A549 (cell line): ENCODE data around the gene ZNF549. TPM values are rescaled to one million over a fixed set of nuclear protein-coding genes. Genes with fewer than 3 reads are reported as not detected.

Source experiments
- ATAC-seq, 2 experiments: fragments of 200-7000 bp in 1 of 2; fragments of >200 bp in 1 of 2; cut with Nextera tagmentation in 1 of 2; cut with Tn5 transposase in 1 of 2; 3 replicates each; pipeline versions ENCODE4 v1.8.0 to v1.9.1; 2018 to 2020; ENCODE audit warnings: mild to moderate bottlenecking in 1 of 2, moderate library complexity in 1 of 2
- CTCF ChIA-PET: fragments of 300-600 bp; sonication (Branson Sonifier 250); formaldehyde crosslinking; extraction: SDS; loops from one replicate; lab custom pipeline; 2021; ENCODE audit warnings: antibody characterized with exemption, inconsistent platforms; lab: Yijun Ruan, JAX
- POLR2A ChIA-PET: fragments of 350-600 bp; formaldehyde crosslinking; extraction: SDS; loops from one replicate; lab custom pipeline; 2021; ENCODE audit warnings: antibody characterized with exemption, inconsistent platforms; lab: Yijun Ruan, JAX
- DNase-seq, 2 experiments: peaks; one replicate each; pipeline versions ENCODE4 v3.0.0 to v3.0.0-alpha.2; 2011 to 2016; ENCODE audit warnings: low read depth in 1 of 2, low spot score in 1 of 2
- FAIRE-seq: peaks from 2 replicates; lab custom pipeline; 2011; peaks lifted over from hg19 to GRCh38; lab: Jason Lieb, UNC
- H3K27ac ChIP-seq, 2 experiments: fragments of >200 bp; sonication (Bioruptor Twin); formaldehyde crosslinking; 3 replicates each; pipeline ENCODE4 v1.5.1; 2016 to 2017
- H3K4me1 ChIP-seq: fragments of >200 bp; sonication (Bioruptor Twin); formaldehyde crosslinking; 3 replicates; pipeline ENCODE4 v1.6.1; 2016
- H3K4me2 ChIP-seq: fragments of >200 bp; sonication (Bioruptor Twin); formaldehyde crosslinking; 3 replicates; pipeline ENCODE4 v1.6.1; 2016
- H3K4me3 ChIP-seq: fragments of >200 bp; sonication (Bioruptor Twin); formaldehyde crosslinking; 3 replicates; pipeline ENCODE4 v1.5.1; 2016
- H3K9me3 ChIP-seq: fragments of >200 bp; sonication (Bioruptor Twin); formaldehyde crosslinking; 3 replicates; pipeline ENCODE4 v1.6.1; 2016
- BCL3 ChIP-seq: fragments of >200 bp; sonication (Bioruptor Twin); formaldehyde crosslinking; IDR thresholded peaks from 3 replicates; pipeline ENCODE4 v1.6.1; 2016
- CHD2 ChIP-seq: fragments of 150-350 bp; IDR thresholded peaks from 2 replicates; pipeline ENCODE4 v1.6.1; 2014; ENCODE audit warnings: low read length; ENCODE audit not compliant: partially characterized antibody
- E2F6 ChIP-seq: IDR thresholded peaks from 2 replicates; pipeline ENCODE4 v1.6.1; 2012; ENCODE audit warnings: low read depth, borderline replicate concordance
- EHMT2 ChIP-seq: fragments of 200-600 bp; sonication (generic); IDR thresholded peaks from 2 replicates; pipeline ENCODE4 v1.6.1; 2016; ENCODE audit warnings: antibody characterized with exemption, low read depth, mild to moderate bottlenecking, moderate library complexity
- EP300 ChIP-seq, 2 experiments: fragments of >200 bp; sonication (Bioruptor Twin); formaldehyde crosslinking; IDR thresholded peaks; 2 replicates in 1 of 2; 3 replicates in 1 of 2; pipeline ENCODE4 v1.6.1; 2016 to 2017
- FOSB ChIP-seq: fragments of 250-450 bp; sonication (Bioruptor Pico); IDR thresholded peaks from 2 replicates; pipeline ENCODE4 v1.5.0; 2020; ENCODE audit warnings: mild to moderate bottlenecking, moderate library complexity
- FOSL2 ChIP-seq, 2 experiments: fragments of 450-650 bp in 1 of 2; fragments of >200 bp in 1 of 2; sonication (Bioruptor Twin) in 1 of 2; formaldehyde crosslinking; IDR thresholded peaks; 2 replicates each; pipeline versions ENCODE4 v1.5.0 to v1.6.1; 2016 to 2020; ENCODE audit warnings: mild to moderate bottlenecking in 1 of 2, moderate library complexity in 1 of 2
- GATA3 ChIP-seq: IDR thresholded peaks from 2 replicates; pipeline ENCODE4 v1.6.1; 2012; ENCODE audit warnings: borderline replicate concordance
- HES2 ChIP-seq: fragments of >200 bp; sonication (Bioruptor Twin); formaldehyde crosslinking; IDR thresholded peaks from 2 replicates; pipeline ENCODE4 v1.6.1; 2016
- HEYL ChIP-seq: fragments of 250-450 bp; sonication (Bioruptor Pico); IDR thresholded peaks from 2 replicates; pipeline ENCODE4 v1.8.0; 2021; ENCODE audit warnings: mild to moderate bottlenecking, moderate library complexity
- HOXA7 ChIP-seq: fragments of 250-450 bp; sonication (Bioruptor Pico); IDR thresholded peaks from 2 replicates; pipeline ENCODE4 v1.5.0; 2020; ENCODE audit warnings: mild to moderate bottlenecking, moderate library complexity
- JUN ChIP-seq, 2 experiments: fragments of >200 bp; sonication (Bioruptor Twin); formaldehyde crosslinking; IDR thresholded peaks; 2 replicates in 1 of 2; 3 replicates in 1 of 2; pipeline ENCODE4 v1.6.1; 2016 to 2017
- KDM5A ChIP-seq: fragments of 200-600 bp; sonication (generic); IDR thresholded peaks from 2 replicates; pipeline ENCODE4 v1.6.1; 2016; ENCODE audit warnings: antibody characterized with exemption, mild to moderate bottlenecking
- POLR2AphosphoS2 ChIP-seq: conservative IDR thresholded peaks from 2 replicates; pipeline ENCODE4 v1.6.1; 2012; ENCODE audit warnings: low read length, improper control_type of control experiment, inconsistent platforms
- RAD21 ChIP-seq, 2 experiments: fragments of >200 bp in 1 of 2; sonication (Bioruptor Twin) in 1 of 2; formaldehyde crosslinking in 1 of 2; IDR thresholded peaks in 1 of 2; conservative IDR thresholded peaks in 1 of 2; 2 replicates in 1 of 2; 3 replicates in 1 of 2; pipeline ENCODE4 v1.6.1; 2012 to 2018; ENCODE audit warnings: inconsistent platforms in 1 of 2
- RARB ChIP-seq: fragments of 250-450 bp; sonication (Bioruptor Pico); IDR thresholded peaks from 2 replicates; pipeline ENCODE4 v1.8.0; 2021; ENCODE audit warnings: mild to moderate bottlenecking, moderate library complexity
- RFX5 ChIP-seq: fragments of 450-650 bp; IDR thresholded peaks from 2 replicates; pipeline ENCODE4 v1.7.1; 2014; ENCODE audit warnings: antibody characterized with exemption, mild to moderate bottlenecking, moderate library complexity
- TFCP2L1 ChIP-seq: fragments of 250-450 bp; sonication (Bioruptor Pico); IDR thresholded peaks from 2 replicates; pipeline ENCODE4 v1.5.0; 2021; ENCODE audit warnings: mild to moderate bottlenecking
- ZNF302 ChIP-seq: fragments of 250-450 bp; sonication (Bioruptor Pico); IDR thresholded peaks from 2 replicates; pipeline ENCODE4 v1.9.0; 2021; ENCODE audit warnings: inconsistent platforms, mild to moderate bottlenecking, moderate library complexity
- ZSCAN20 ChIP-seq: fragments of 250-450 bp; sonication (Bioruptor Pico); IDR thresholded peaks from 2 replicates; pipeline ENCODE4 v1.8.0; 2022; ENCODE audit warnings: mild to moderate bottlenecking, moderate library complexity
- WGBS: methylation state at CpG from one replicate; pipeline ENCODE4 v1.1.6; 2017; ENCODE audit errors: missing lambda C conversion rate; 5-methylcytosine and 5-hydroxymethylcytosine counted together
- polyA plus RNA-seq, 4 experiments: library from polyadenylated mRNA; depleted of rRNA in 3 of 4; stranded (reverse); fragments of >200 nt; fragmentation: RNase III in 1 of 4; extraction: RNeasy Plus Mini Kit Qiagen cat#74134 plus additional on column Dnase treatment in 1 of 4; gene quantifications; 2 replicates in 3 of 4; 3 replicates in 1 of 4; pipeline ENCODE4 v1.2.3, GENCODE V29; 2011 to 2017

The ZNF549 gene
- polyA plus RNA-seq, 2 of the 4 experiments (the other 2 are of a cell fraction): 1.7 to 3.7 TPM

- peaks cover 89% of the 10 kb centered on the region for H3K9me3 ChIP-seq
- no peak overlapping the region for H3K4me3 ChIP-seq
- DNase-seq (no peak), ATAC-seq (no peak), FAIRE-seq (no peak)
- H3K27ac ChIP-seq: no peak overlapping the region
- CTCF ChIA-PET: no interaction called here
- H3K4me2 ChIP-seq: no peak overlapping the region
- no peak for TF ChIP-seq TFCP2L1 (CRISPR knock-in tag)
- TF ChIP-seq RFX5: no peak
- no peak for TF ChIP-seq CHD2
- POLR2A ChIA-PET: no interaction called here
- no peaks in the 10 kb centered on the region for H3K4me1 ChIP-seq
- WGBS: 54% methylated on average over 6 of the region's 21 CpGs
Observed at GRCh38 chr19:57583104-57583520, 56.0 kb downstream of the ZNF549 start.

GRCh38 chr19:57583521-57584416 is 56.6 kb downstream of the ZNF549 start, which contains the start of gene ZIK1:
Gene ZIK1, plus strand, starts transcription at chr19:57584145. Its CDS starts 212 bp downstream, at chr19:57584357.
- no peak within 1 kb of the TSS for H3K4me2 ChIP-seq
- no peak for TF ChIP-seq ZSCAN20 (CRISPR knock-in tag)
- TF ChIP-seq RAD21 (conservative IDR thresholded peaks at IDR 0.05 in 1 of 2, IDR thresholded peaks at IDR 0.05 in 1 of 2): no peak
- TF ChIP-seq FOSL2 (IDR thresholded peaks at IDR 0.05): no peak
- TF ChIP-seq FOSL2 (CRISPR knock-in tag; IDR thresholded peaks at IDR 0.05): no peak
- TF ChIP-seq EP300 (IDR thresholded peaks at IDR 0.05): no peak
- TF ChIP-seq HOXA7 (CRISPR knock-in tag): no peak

GRCh38 chr19:57587529-57587928 is 60.4 kb downstream of the ZNF549 start:
- no peaks in the 10 kb centered on the region for H3K4me1 ChIP-seq
- WGBS: 0% methylated on average over 1 of the region's 1 CpG
- CTCF ChIA-PET: no interaction called here
- peaks cover 92% of the 10 kb centered on the region for H3K9me3 ChIP-seq
- H3K4me2 ChIP-seq: no peak overlapping the region
- POLR2A ChIA-PET: no interaction called here
- no peak overlapping the region for H3K27ac ChIP-seq
- FAIRE-seq: no peak
- DNase-seq: no peak
- TF ChIP-seq EHMT2 (no peak), RAD21 (conservative IDR thresholded peaks at IDR 0.05 in 1 of 2, IDR thresholded peaks at IDR 0.05 in 1 of 2) (no peak), JUN (IDR thresholded peaks at IDR 0.05) (no peak), GATA3 (no peak), E2F6 (no peak), KDM5A (no peak), BCL3 (no peak), HES2 (no peak), RARB (CRISPR knock-in tag) (no peak), TFCP2L1 (CRISPR knock-in tag) (no peak), ZNF302 (CRISPR knock-in tag) (no peak), RFX5 (no peak), POLR2AphosphoS2 (no peak), HEYL (CRISPR knock-in tag) (no peak), FOSB (no peak)
- no peak overlapping the region for H3K4me3 ChIP-seq
- no peak for ATAC-seq

More at GRCh38 chr19:57583521-57584416, 56.6 kb downstream of the ZNF549 start, which contains the start of gene ZIK1:
- no peak for FAIRE-seq
- DNase-seq: no peak
- no peak within 1 kb of the TSS for H3K4me3 ChIP-seq
- peaks cover 92% of the 10 kb centered on the region for H3K9me3 ChIP-seq
- POLR2A ChIA-PET: interaction anchor here (0.5 kb wide), 1 partner anchor 1949 kb away, joined by 4 read pairs; no protein-coding TSS in a partner anchor
- 67% methylated on average over 66 of the region's 76 CpGs for WGBS
- no peak for ATAC-seq
- no peak within 1 kb of the TSS for H3K27ac ChIP-seq
- CTCF ChIA-PET: no interaction called here
- no peaks in the 10 kb centered on the region for H3K4me1 ChIP-seq
